ENCODE measurements around the gene TGM1. TPM values are rescaled to one million over a fixed set of nuclear protein-coding genes. Genes with fewer than 3 reads are reported as not detected.

The TGM1 gene
- polyA plus RNA-seq, 2 of the 4 experiments (the other 2 are of a cell fraction), result 0.61 to 1.3 TPM

DNA sequence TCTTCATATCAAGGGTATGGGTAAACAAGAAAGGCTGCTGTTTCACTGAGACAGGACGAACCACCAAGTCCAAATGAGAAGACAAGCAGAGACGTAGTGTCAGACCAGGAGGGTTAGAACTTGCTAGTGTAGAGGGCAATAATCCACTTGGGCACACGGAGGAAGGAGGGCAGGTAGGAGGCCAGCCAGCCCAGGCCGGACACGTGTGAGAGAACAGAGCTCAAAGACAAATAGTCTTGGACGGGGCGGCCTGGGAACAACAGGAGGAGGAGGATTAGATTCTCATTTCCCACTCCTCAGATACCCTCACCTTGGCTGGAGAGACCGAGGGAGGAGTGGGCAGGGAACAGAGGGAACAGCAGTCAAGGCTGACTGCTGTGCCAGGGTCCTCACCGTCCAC is 27.8 kb upstream of the TGM1 start:
- FAIRE-seq, result no peak
- no peak overlapping the region for H3K4me2 ChIP-seq
- no peaks in the 10 kb centered on the region for H3K9me3 ChIP-seq
- DNase-seq (ENCODE audit: low read depth in 1 of 2, low spot score in 1 of 2), result no peak
- TF ChIP-seq CHD2 (IDR thresholded peaks at IDR 0.05; ENCODE audit: low read length, partially characterized antibody) (no peak), ZC3H11A (IDR thresholded peaks at IDR 0.05) (no peak), HOXB13 (CRISPR knock-in tag; IDR thresholded peaks at IDR 0.05; ENCODE audit: low read depth) (no peak), SMC3 (IDR thresholded peaks at IDR 0.05) (no peak)
- ATAC-seq, result no peak
- no peak overlapping the region for H3K27ac ChIP-seq
- H3K4me3 ChIP-seq, result no peak overlapping the region
- 76% methylated on average over 9 of the region's 9 CpGs for WGBS (ENCODE audit: missing lambda C conversion rate)
- H3K4me1 ChIP-seq, result no peaks in the 10 kb centered on the region
- ChIA-PET CTCF (interaction anchor here (1.3 to 34.0 kb wide), 4 partner anchors 12 to 145 kb away, joined by 3 to 601 read pairs (median 236); partner anchors contain the start of genes CIDEB, DHRS1, LTB4R and LTB4R2), POLR2A (interaction anchor here (1.1 to 1.3 kb wide), 2 partner anchors 9 to 49 kb away, joined by 3 to 6 read pairs; partner anchors contain the start of genes DHRS1, NOP9 and TINF2)

DNA sequence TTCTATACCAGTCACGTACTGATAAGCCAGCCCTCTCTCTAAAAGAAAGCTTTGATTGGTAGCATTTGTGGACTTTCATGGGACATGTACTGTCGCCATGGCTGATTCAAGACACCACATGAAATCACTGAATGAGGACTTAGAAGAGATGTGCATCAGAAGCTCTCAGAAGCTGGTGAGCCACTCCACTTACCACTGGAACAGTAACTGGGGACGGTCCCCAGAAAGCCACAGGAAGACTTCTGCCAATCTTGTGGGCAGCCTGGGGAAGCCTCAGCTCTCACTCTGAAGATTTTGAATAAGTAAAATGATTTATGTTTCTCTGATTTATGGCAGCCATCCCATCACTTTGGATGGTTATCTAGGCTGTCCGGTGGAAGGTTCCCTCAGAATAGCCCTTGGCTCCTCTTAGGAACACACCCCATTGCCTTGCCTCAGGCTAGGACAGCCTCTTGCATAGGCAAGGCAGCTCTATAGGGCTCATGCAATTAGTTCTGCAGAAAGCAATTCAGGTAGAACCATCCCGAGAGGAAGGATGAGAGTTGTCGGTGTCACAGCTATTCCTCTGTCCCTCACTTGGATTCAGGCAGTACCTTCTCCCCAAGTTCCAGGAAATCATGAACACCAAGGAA is 26.8 kb upstream of the TGM1 start:
- ATAC-seq (no peak), FAIRE-seq (no peak), DNase-seq (ENCODE audit: low read depth in 1 of 2, low spot score in 1 of 2) (no peak)
- H3K4me3 ChIP-seq, result no peak overlapping the region
- POLR2A ChIA-PET, result interaction anchor here (1.3 kb wide), 1 partner anchor 10 kb away, joined by 6 read pairs; the partner anchor contains the start of genes DHRS1 and NOP9
- no peaks in the 10 kb centered on the region for H3K9me3 ChIP-seq
- H3K4me2 ChIP-seq, result no peak overlapping the region
- 80% methylated on average over 6 of the region's 6 CpGs for WGBS (ENCODE audit: missing lambda C conversion rate)
- TF ChIP-seq MYC (IDR thresholded peaks at IDR 0.05; ENCODE audit: borderline replicate concordance, low read length) (no peak), CHD2 (IDR thresholded peaks at IDR 0.05; ENCODE audit: low read length, partially characterized antibody) (no peak), HDAC2 (IDR thresholded peaks at IDR 0.05) (no peak), EHF (CRISPR knock-in tag; IDR thresholded peaks at IDR 0.05) (no peak)
- TF ChIP-seq, protein P1, sequence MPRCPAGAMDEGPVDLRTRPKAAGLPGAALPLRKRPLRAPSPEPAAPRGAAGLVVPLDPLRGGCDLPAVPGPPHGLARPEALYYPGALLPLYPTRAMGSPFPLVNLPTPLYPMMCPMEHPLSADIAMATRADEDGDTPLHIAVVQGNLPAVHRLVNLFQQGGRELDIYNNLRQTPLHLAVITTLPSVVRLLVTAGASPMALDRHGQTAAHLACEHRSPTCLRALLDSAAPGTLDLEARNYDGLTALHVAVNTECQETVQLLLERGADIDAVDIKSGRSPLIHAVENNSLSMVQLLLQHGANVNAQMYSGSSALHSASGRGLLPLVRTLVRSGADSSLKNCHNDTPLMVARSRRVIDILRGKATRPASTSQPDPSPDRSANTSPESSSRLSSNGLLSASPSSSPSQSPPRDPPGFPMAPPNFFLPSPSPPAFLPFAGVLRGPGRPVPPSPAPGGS (IDR thresholded peaks at IDR 0.05), result no peak
- CTCF ChIA-PET, result interaction anchor here (0.6 to 34.0 kb wide), 7 partner anchors 12 to 146 kb away, joined by 3 to 601 read pairs (median 3); partner anchors contain the start of genes CIDEB, DHRS1, IRF9 and LTB4R
- H3K27ac ChIP-seq, result no peak overlapping the region
- no peaks in the 10 kb centered on the region for H3K4me1 ChIP-seq

DNA sequence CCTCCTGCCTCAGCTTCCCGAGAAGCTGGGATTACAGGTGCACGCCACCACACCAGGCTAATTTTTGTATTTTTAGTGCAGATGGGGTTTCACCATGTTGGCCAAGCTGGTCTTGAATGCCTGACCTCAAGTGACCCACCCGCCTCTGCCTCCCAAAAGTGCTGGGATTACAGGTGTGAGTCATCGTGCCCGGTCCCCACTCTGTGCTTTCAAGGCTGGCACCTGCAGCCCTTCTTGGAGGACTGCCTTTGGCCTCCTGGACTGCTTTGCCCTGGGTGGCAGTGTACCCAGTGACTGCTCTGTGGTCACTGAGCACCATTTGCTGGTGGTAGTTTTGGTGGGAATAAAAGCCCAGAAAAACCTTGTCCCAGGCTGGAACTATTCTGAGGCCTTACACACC is 24.0 kb upstream of the TGM1 start:
- ChIA-PET CTCF (interaction anchor here (1.1 to 34.0 kb wide), 3 partner anchors 16 to 44 kb away, joined by 3 to 469 read pairs (median 6); partner anchors contain the start of genes CIDEB, DHRS1, LTB4R and LTB4R2), POLR2A (no interaction called here)
- no peak for DNase-seq (ENCODE audit: low read depth in 1 of 2, low spot score in 1 of 2)
- 87% methylated on average over 5 of the region's 5 CpGs for WGBS (ENCODE audit: missing lambda C conversion rate)
- Histone ChIP-seq H3K9me3 (no peaks in the 10 kb centered on the region), H3K4me3 (no peak overlapping the region), H3K27ac (no peak overlapping the region), H3K4me2 (no peak overlapping the region), H3K4me1 (no peaks in the 10 kb centered on the region)
- TF ChIP-seq GATA3 (IDR thresholded peaks at IDR 0.05; ENCODE audit: borderline replicate concordance), result no peak
- no peak for ATAC-seq
- FAIRE-seq, result no peak

DNA sequence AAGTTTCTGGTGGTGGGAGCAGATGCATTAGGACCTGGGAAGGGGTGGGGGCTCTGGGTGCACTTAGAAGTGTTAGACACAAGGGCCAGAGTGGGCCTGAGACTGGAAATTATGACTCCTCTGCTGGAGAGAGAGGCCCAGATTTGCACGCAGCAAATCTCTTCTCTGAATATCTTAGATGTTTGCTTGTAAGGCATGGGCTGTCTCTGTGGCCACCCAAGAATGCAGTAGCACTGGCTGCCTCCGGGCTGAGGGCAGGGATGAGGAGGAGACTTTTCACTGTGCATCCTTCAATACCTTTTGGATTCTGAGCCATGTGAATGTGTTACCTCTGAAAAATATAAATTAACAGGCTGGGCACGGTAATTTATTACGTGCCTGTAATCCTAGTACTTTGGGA is 22.4 kb upstream of the TGM1 start:
- ATAC-seq, result peak in 1 of 2 experiments; percentile 21; a peak in 1 of 6 replicates
- no peak overlapping the region for H3K4me2 ChIP-seq
- H3K27ac ChIP-seq, result no peak overlapping the region
- no peak for FAIRE-seq
- ChIA-PET POLR2A (no interaction called here), CTCF (interaction anchor here (0.6 to 34.0 kb wide), 5 partner anchors 8 to 151 kb away, joined by 3 to 469 read pairs (median 3); partner anchors contain the start of genes CIDEB, DHRS1, LTB4R and LTB4R2)
- H3K4me3 ChIP-seq, result no peak overlapping the region
- H3K4me1 ChIP-seq, result no peaks in the 10 kb centered on the region
- DNase-seq (ENCODE audit: low read depth in 1 of 2, low spot score in 1 of 2), result no peak
- WGBS (ENCODE audit: missing lambda C conversion rate), result 78% methylated on average over 4 of the region's 4 CpGs
- no peaks in the 10 kb centered on the region for H3K9me3 ChIP-seq
- TF ChIP-seq TFCP2L1 (CRISPR knock-in tag; IDR thresholded peaks at IDR 0.05), result no peak
- no peak for TF ChIP-seq RAD21 (conservative IDR thresholded peaks at IDR 0.05 in 1 of 2, IDR thresholded peaks at IDR 0.05 in 1 of 2)

DNA sequence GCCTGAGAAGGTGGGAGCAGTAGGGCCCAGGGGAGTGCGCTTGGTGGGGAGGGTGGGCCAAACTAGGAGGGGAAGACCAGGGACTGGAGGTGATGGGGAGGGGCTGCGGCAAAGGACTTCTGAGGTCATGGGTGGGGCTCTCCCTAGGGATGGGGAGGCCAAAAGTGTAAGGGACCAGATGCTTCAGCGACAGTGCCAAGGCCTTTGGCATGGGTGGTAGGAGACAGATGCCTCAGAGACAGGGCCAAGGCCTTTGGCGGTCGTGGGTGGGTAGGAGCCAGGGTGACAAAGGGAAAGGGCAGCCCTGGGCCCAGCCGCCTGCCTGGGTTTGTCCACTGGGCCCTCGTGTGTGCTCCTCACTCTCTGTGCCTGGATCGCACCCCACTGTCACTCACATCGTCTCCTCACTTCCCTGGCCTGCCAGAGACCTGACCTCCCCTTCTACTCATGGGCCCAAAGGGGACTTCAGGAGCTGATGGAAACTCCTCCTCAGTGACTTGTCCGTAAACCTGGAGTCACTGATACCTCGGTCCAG is 21.6 kb upstream of the TGM1 start:
- POLR2A ChIA-PET, result no interaction called here
- Histone ChIP-seq H3K4me2 (no peak overlapping the region), H3K4me1 (no peaks in the 10 kb centered on the region), H3K27ac (no peak overlapping the region), H3K9me3 (no peaks in the 10 kb centered on the region), H3K4me3 (no peak overlapping the region)
- ATAC-seq (no peak), DNase-seq (ENCODE audit: low read depth in 1 of 2, low spot score in 1 of 2) (no peak), FAIRE-seq (no peak)
- CTCF ChIA-PET, result interaction anchor here (0.6 to 34.0 kb wide), 6 partner anchors 12 to 152 kb away, joined by 3 to 469 read pairs (median 5); partner anchors contain the start of genes CIDEB, DHRS1, LTB4R and LTB4R2
- 87% methylated on average over 11 of the region's 11 CpGs for WGBS (ENCODE audit: missing lambda C conversion rate)
- no peak for TF ChIP-seq RAD21 (conservative IDR thresholded peaks at IDR 0.05 in 1 of 2, IDR thresholded peaks at IDR 0.05 in 1 of 2)
- TF ChIP-seq JUNB (IDR thresholded peaks at IDR 0.05), result no peak
- no peak for TF ChIP-seq POLR2A (IDR thresholded peaks at IDR 0.05; ENCODE audit: low read length)
- TF ChIP-seq, protein P2, sequence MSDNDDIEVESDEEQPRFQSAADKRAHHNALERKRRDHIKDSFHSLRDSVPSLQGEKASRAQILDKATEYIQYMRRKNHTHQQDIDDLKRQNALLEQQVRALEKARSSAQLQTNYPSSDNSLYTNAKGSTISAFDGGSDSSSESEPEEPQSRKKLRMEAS (IDR thresholded peaks at IDR 0.05), result no peak
- TF ChIP-seq JUN (IDR thresholded peaks at IDR 0.05), result no peak
- TF ChIP-seq CBX8 (IDR thresholded peaks at IDR 0.05), result no peak
- TF ChIP-seq, protein P3, sequence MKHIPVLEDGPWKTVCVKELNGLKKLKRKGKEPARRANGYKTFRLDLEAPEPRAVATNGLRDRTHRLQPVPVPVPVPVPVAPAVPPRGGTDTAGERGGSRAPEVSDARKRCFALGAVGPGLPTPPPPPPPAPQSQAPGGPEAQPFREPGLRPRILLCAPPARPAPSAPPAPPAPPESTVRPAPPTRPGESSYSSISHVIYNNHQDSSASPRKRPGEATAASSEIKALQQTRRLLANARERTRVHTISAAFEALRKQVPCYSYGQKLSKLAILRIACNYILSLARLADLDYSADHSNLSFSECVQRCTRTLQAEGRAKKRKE (CRISPR knock-in tag; IDR thresholded peaks at IDR 0.05; ENCODE audit: low read depth), result no peak
- TF ChIP-seq HOXB13 (CRISPR knock-in tag; IDR thresholded peaks at IDR 0.05; ENCODE audit: low read depth), result no peak
- no peak for TF ChIP-seq EHMT2 (IDR thresholded peaks at IDR 0.05; ENCODE audit: low read depth)
- no peak for TF ChIP-seq RNF2 (IDR thresholded peaks at IDR 0.05; ENCODE audit: borderline replicate concordance, low read depth)
- no peak for TF ChIP-seq TP53 (CRISPR knock-in tag; IDR thresholded peaks at IDR 0.05)
- no peak for TF ChIP-seq MAFK (IDR thresholded peaks at IDR 0.05; ENCODE audit: partially characterized antibody)
- no peak for TF ChIP-seq CBX2 (IDR thresholded peaks at IDR 0.05; ENCODE audit: borderline replicate concordance, low read depth)
- no peak for TF ChIP-seq MYC (IDR thresholded peaks at IDR 0.05; ENCODE audit: borderline replicate concordance, low read length)
- no peak for TF ChIP-seq GATA3 (IDR thresholded peaks at IDR 0.05; ENCODE audit: borderline replicate concordance)
- no peak for TF ChIP-seq POLR2AphosphoS2 (conservative IDR thresholded peaks at IDR 0.05; ENCODE audit: low read length)
- no peak for TF ChIP-seq SREBF2 (IDR thresholded peaks at IDR 0.05)
- TF ChIP-seq KDM1A (IDR thresholded peaks at IDR 0.05; ENCODE audit: low read depth), result no peak
